ENCODE results near the gene ZBED5. TPM values are rescaled to one million over a fixed set of nuclear protein-coding genes. Genes with fewer than 3 reads are reported as not detected.
A peak's percentile ranks its signal among the peaks of the same experiment; 100 is the strongest.

The ZBED5 gene
- total and polyA plus RNA-seq, 2 of the 4 experiments (the other 2 are of a cell fraction) = 28.2 to 30.8 TPM

DNA sequence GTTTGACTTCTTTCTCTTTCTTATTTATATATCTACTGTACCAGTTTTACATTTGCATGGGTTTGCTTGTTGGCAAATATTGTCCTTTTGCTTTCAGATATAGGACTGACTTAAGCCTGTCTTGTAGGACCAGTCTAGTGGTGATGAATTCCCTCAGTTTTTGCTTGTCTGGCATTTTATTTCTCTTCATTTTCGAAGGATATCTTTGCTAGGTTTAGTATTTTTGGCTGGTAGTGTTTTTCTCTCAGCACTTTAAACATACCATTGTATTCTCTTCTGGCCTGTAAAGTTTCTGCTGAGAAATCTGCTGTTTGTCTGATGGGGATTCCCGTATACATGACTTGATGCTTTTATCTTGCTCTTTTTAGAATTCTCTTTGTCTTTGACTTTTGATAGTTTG lies 14.2 kb upstream of the ZBED5 start:
- in situ Hi-C loops (cut with MboI; ENCODE audit: low sequenced_read_pairs) = no loop called here
- no peak overlapping the region for H4K8ac ChIP-seq (ENCODE audit: low read depth in 2 of 2, low read length in 2 of 2)
- no peak overlapping the region for H3K23ac ChIP-seq (ENCODE audit: low read depth, low read length)
- H4K91ac ChIP-seq (ENCODE audit: insufficient read depth, low read depth, low read length) = no peak overlapping the region
- H3K9ac ChIP-seq (ENCODE audit: low read depth, low read length) = no peak overlapping the region
- H2BK15ac ChIP-seq (ENCODE audit: low read depth, low read length) = no peak overlapping the region
- no peak overlapping the region for H2AFZ ChIP-seq (replicated peaks; ENCODE audit: low read length, poor library complexity)
- H2AK9ac ChIP-seq (replicated peaks; ENCODE audit: low read depth, low read length, poor library complexity) = no peak overlapping the region
- H2AK5ac ChIP-seq (ENCODE audit: low read depth, low read length) = no peak overlapping the region
- ATAC-seq (ENCODE audit: low read depth) (no peak), DNase-seq (no peak)
- BruUV-seq (replicated peaks) = no TSS peak
- no peaks in the 10 kb centered on the region for H3K36me3 ChIP-seq (ENCODE audit: control insufficient read depth, insufficient read depth, low read length)
- intact Hi-C loops (cut with micrococcal nuclease) = no loop called here
- no peak overlapping the region for H2BK5ac ChIP-seq (ENCODE audit: low read depth, low read length, poor library complexity, severe bottlenecking)
- no peak overlapping the region for H2BK120ac ChIP-seq (ENCODE audit: low read depth, low read length)
- WGBS, 2 experiments (ENCODE audit: extremely low coverage in 2 of 2, insufficient read length in 1 of 2) = no CpG with 5 or more reads among the region's 2 CpGs
- no peak overlapping the region for H2BK20ac ChIP-seq (ENCODE audit: low read depth, low read length)
- H3K56ac ChIP-seq (ENCODE audit: extremely low read depth, insufficient read depth, low read length) = no peak overlapping the region
- H3K4me2 ChIP-seq (ENCODE audit: low read depth, low read length) = no peak overlapping the region
- no peak overlapping the region for H3K14ac ChIP-seq (replicated peaks; ENCODE audit: low read depth, low read length)
- no peak overlapping the region for H3K18ac ChIP-seq (ENCODE audit: low read depth, low read length)
- ChIA-PET CTCF (no interaction called here), POLR2A (ENCODE audit: unreplicated experiment) (no interaction called here)
- H3K4ac ChIP-seq (ENCODE audit: low read depth, low read length) = no peak overlapping the region
- no peak overlapping the region for H4K5ac ChIP-seq (ENCODE audit: low read depth, low read length)
- no peak overlapping the region for H3K4me3 ChIP-seq (ENCODE audit: insufficient read depth, low read depth, low read length)
- no peaks in the 10 kb centered on the region; the same call in 1 of the 2 replicates for H3K4me1 ChIP-seq (ENCODE audit: control insufficient read depth, insufficient read depth, low read length)
- peaks cover 5 to 6% of the 10 kb centered on the region in 2 experiments; a peak in 3 of 4 replicates for H3K79me1 ChIP-seq (ENCODE audit: low read depth in 1 of 2, low read length in 2 of 2)
- H3K9me1 ChIP-seq (ENCODE audit: insufficient read depth, low read length) = peaks cover 3% of the 10 kb centered on the region; the same call in 1 of the 2 replicates
- dilution Hi-C loops (cut with HindIII; ENCODE audit: low sequenced_read_pairs, unreplicated experiment) = no loop called here
- TF ChIP-seq MAFK (IDR thresholded peaks at IDR 0.05; ENCODE audit: low read depth, low read length) (peak; percentile 41), CHD1 (IDR thresholded peaks at IDR 0.05; ENCODE audit: low read depth, low read length) (no peak)
- no peak overlapping the region for H3K27ac ChIP-seq (ENCODE audit: insufficient read depth, low read length)
- H4K20me1 ChIP-seq (ENCODE audit: insufficient read depth, low read length) = no peaks in the 10 kb centered on the region
- peaks cover 7% of the 10 kb centered on the region for H3K9me3 ChIP-seq (ENCODE audit: control insufficient read depth, insufficient read depth, low read length)
- H3K27me3 ChIP-seq (ENCODE audit: control insufficient read depth, insufficient read depth, low read length) = no peaks in the 10 kb centered on the region
